Hematopoietic multipotent progenitor cell treated with erythropoietin and hydrocortisone succinate and interleukin-3 and kit ligand, for 8 days (in vitro differentiated cells): ENCODE measurements around the gene SCAPER.
"Not testable (repeated sequence)": the region's sequence is repeated elsewhere in the genome, so short reads cannot be mapped to it uniquely, and the experiment has no call there.

ENCODE experiments used
- DNase-seq: peaks from one replicate; pipeline ENCODE4 v3.0.0-alpha.2; 2015

SCAPER gene

GRCh38 chr15:76470691-76471090 lies 434.4 kb downstream of the SCAPER start:
- no peak for DNase-seq

- DNase-seq: no peak
Measured at GRCh38 chr15:76468722-76469121, 436.4 kb downstream of the SCAPER start.

- DNase-seq: no peak
Measured at GRCh38 chr15:76467136-76467535, 438.0 kb downstream of the SCAPER start.

GRCh38 chr15:76465728-76466127 lies 439.4 kb downstream of the SCAPER start:
- DNase-seq: no peak

- DNase-seq: no peak
Measured at GRCh38 chr15:76464247-76464646, 440.9 kb downstream of the SCAPER start.

- no peak for DNase-seq
Measured at GRCh38 chr15:76460871-76461270, 444.3 kb downstream of the SCAPER start.

- DNase-seq: no peak
Measured at GRCh38 chr15:76460347-76460746, 444.8 kb downstream of the SCAPER start.

- DNase-seq: no peak
Measured at GRCh38 chr15:76451540-76451939, 453.6 kb downstream of the SCAPER start.

GRCh38 chr15:76449455-76449854 lies 455.7 kb downstream of the SCAPER start:
- DNase-seq: no peak

GRCh38 chr15:76448755-76449154 lies 456.4 kb downstream of the SCAPER start:
- DNase-seq: no peak

GRCh38 chr15:76447728-76448441 lies 457.3 kb downstream of the SCAPER start:
- no peak for DNase-seq

GRCh38 chr15:76440441-76440840 lies 464.7 kb downstream of the SCAPER start:
- DNase-seq: no peak

- DNase-seq: no peak
Measured at GRCh38 chr15:76439542-76439941, 465.6 kb downstream of the SCAPER start.

GRCh38 chr15:76433798-76434400 lies 471.2 kb downstream of the SCAPER start:
- DNase-seq: no peak

GRCh38 chr15:76433036-76433435 lies 472.1 kb downstream of the SCAPER start:
- DNase-seq: not testable (repeated sequence)

- DNase-seq: no peak
Measured at GRCh38 chr15:76432604-76433003, 472.5 kb downstream of the SCAPER start.

GRCh38 chr15:76431971-76432370 lies 473.2 kb downstream of the SCAPER start:
- no peak for DNase-seq

- DNase-seq: not testable (repeated sequence)
Measured at GRCh38 chr15:76430711-76431110, 474.4 kb downstream of the SCAPER start.

GRCh38 chr15:76429661-76430060 lies 475.5 kb downstream of the SCAPER start:
- DNase-seq: no peak

GRCh38 chr15:76426941-76427340 lies 478.2 kb downstream of the SCAPER start:
- DNase-seq: no peak

GRCh38 chr15:76418352-76419140 lies 486.6 kb downstream of the SCAPER start:
- DNase-seq: no peak

GRCh38 chr15:76401285-76401684 lies 503.9 kb downstream of the SCAPER start:
- no peak for DNase-seq

- DNase-seq: no peak
Measured at GRCh38 chr15:76398317-76399104, 506.6 kb downstream of the SCAPER start.
